Measurements from ENCODE around the gene LONP2. TPM values are rescaled to one million over a fixed set of nuclear protein-coding genes. Genes with fewer than 3 reads are reported as not detected.

Gene LONP2
- total RNA-seq, 1 experiment from 2014 or later, result 83.3 TPM

- intact Hi-C loops (cut with micrococcal nuclease; ENCODE audit: unreplicated experiment), result no loop called here
- CTCF ChIA-PET, result no interaction called here
- DNase-seq, result no peak
- H3K36me3 Mint-ChIP-seq (ENCODE audit: insufficient read depth, unreplicated experiment), result peaks cover 10% of the 10 kb centered on the region
- H3K27ac Mint-ChIP-seq (ENCODE audit: unreplicated experiment), result no peak overlapping the region
- no peaks in the 10 kb centered on the region for H3K4me1 Mint-ChIP-seq (ENCODE audit: low read depth, unreplicated experiment)
- no peak for TF ChIP-seq CTCF (IDR thresholded peaks at IDR 0.05; ENCODE audit: unreplicated experiment)
- no peak overlapping the region for H3K4me3 Mint-ChIP-seq (ENCODE audit: low read depth, unreplicated experiment)
- BruUV-seq (replicated peaks), result no TSS peak
- H3K27me3 Mint-ChIP-seq (ENCODE audit: unreplicated experiment), result no peaks in the 10 kb centered on the region
- H3K9me3 Mint-ChIP-seq (ENCODE audit: low read depth, unreplicated experiment), result no peaks in the 10 kb centered on the region
Observed at GRCh38 chr16:48272837-48273421, 28.8 kb downstream of the LONP2 start.

GRCh38 chr16:48274476-48274875 is 30.4 kb downstream of the LONP2 start:
- CTCF ChIA-PET, result no interaction called here
- BruUV-seq (replicated peaks), result no TSS peak

GRCh38 chr16:48276102-48276501 is 32.0 kb downstream of the LONP2 start:
- H3K4me1 Mint-ChIP-seq (ENCODE audit: low read depth, unreplicated experiment), result no peaks in the 10 kb centered on the region
- no peak for TF ChIP-seq CTCF (IDR thresholded peaks at IDR 0.05; ENCODE audit: unreplicated experiment)
- DNase-seq, result no peak
- CTCF ChIA-PET, result no interaction called here
- no TSS peak for BruUV-seq (replicated peaks)
- H3K27me3 Mint-ChIP-seq (ENCODE audit: unreplicated experiment), result no peaks in the 10 kb centered on the region
- H3K36me3 Mint-ChIP-seq (ENCODE audit: insufficient read depth, unreplicated experiment), result peaks cover 14% of the 10 kb centered on the region
- no peak overlapping the region for H3K4me3 Mint-ChIP-seq (ENCODE audit: low read depth, unreplicated experiment)
- no peak overlapping the region for H3K27ac Mint-ChIP-seq (ENCODE audit: unreplicated experiment)
- H3K9me3 Mint-ChIP-seq (ENCODE audit: low read depth, unreplicated experiment), result no peaks in the 10 kb centered on the region
- intact Hi-C loops (cut with micrococcal nuclease; ENCODE audit: unreplicated experiment), result no loop called here

More at GRCh38 chr16:48274476-48274875, 30.4 kb downstream of the LONP2 start:
- Mint-ChIP-seq H3K4me1 (ENCODE audit: low read depth, unreplicated experiment) (no peaks in the 10 kb centered on the region), H3K9me3 (ENCODE audit: low read depth, unreplicated experiment) (no peaks in the 10 kb centered on the region), H3K4me3 (ENCODE audit: low read depth, unreplicated experiment) (no peak overlapping the region), H3K27me3 (ENCODE audit: unreplicated experiment) (no peaks in the 10 kb centered on the region), H3K36me3 (ENCODE audit: insufficient read depth, unreplicated experiment) (peaks cover 14% of the 10 kb centered on the region), H3K27ac (ENCODE audit: unreplicated experiment) (no peak overlapping the region)
- DNase-seq, result no peak
- TF ChIP-seq CTCF (IDR thresholded peaks at IDR 0.05; ENCODE audit: unreplicated experiment), result no peak
- intact Hi-C loops (cut with micrococcal nuclease; ENCODE audit: unreplicated experiment), result no loop called here

GRCh38 chr16:48277158-48277557 is 33.1 kb downstream of the LONP2 start:
- Mint-ChIP-seq H3K4me1 (ENCODE audit: low read depth, unreplicated experiment) (no peaks in the 10 kb centered on the region), H3K36me3 (ENCODE audit: insufficient read depth, unreplicated experiment) (peaks cover 14% of the 10 kb centered on the region), H3K9me3 (ENCODE audit: low read depth, unreplicated experiment) (no peaks in the 10 kb centered on the region), H3K4me3 (ENCODE audit: low read depth, unreplicated experiment) (no peak overlapping the region), H3K27ac (ENCODE audit: unreplicated experiment) (no peak overlapping the region), H3K27me3 (ENCODE audit: unreplicated experiment) (no peaks in the 10 kb centered on the region)
- intact Hi-C loops (cut with micrococcal nuclease; ENCODE audit: unreplicated experiment), result no loop called here
- CTCF ChIA-PET, result no interaction called here
- BruUV-seq (replicated peaks), result no TSS peak
- no peak for DNase-seq
- TF ChIP-seq CTCF (IDR thresholded peaks at IDR 0.05; ENCODE audit: unreplicated experiment), result no peak
